ENCODE measurements around the gene MYO1A.
A peak's percentile ranks its signal among the peaks of the same experiment; 100 is the strongest.
"Not testable (repeated sequence)": the region's sequence is repeated elsewhere in the genome, so short reads cannot be mapped to it uniquely, and the experiment has no call there.

The MYO1A gene

GRCh38 chr12:57088354-57089270 lies 38.7 kb upstream of the MYO1A start, which contains the start of gene NAB2:
Gene NAB2, plus strand, starts transcription at chr12:57089114. Its CDS starts 158 bp downstream, at chr12:57089272.
- FAIRE-seq (peak; percentile 78), DNase-seq (ENCODE audit: insufficient read length, low spot score) (peak; percentile 91)
- TF ChIP-seq TAF1 (IDR thresholded peaks at IDR 0.05; ENCODE audit: low read depth, low read length) (peak; percentile 78), SPI1 (IDR thresholded peaks at IDR 0.05; ENCODE audit: low read depth, low read length) (no peak), PAX5 (IDR thresholded peaks at IDR 0.05; ENCODE audit: insufficient read depth, low read length, severe bottlenecking) (no peak), POLR2A (IDR thresholded peaks at IDR 0.05; ENCODE audit: low read depth, low read length) (peak; percentile 91), POLR2AphosphoS5 (IDR thresholded peaks at IDR 0.05; ENCODE audit: low read depth, low read length) (peak; percentile 92), POU2F2 (IDR thresholded peaks at IDR 0.05; ENCODE audit: low read depth, low read length) (peak; percentile 75; the same call in 1 of the 2 replicates)

GRCh38 chr12:57087691-57088353 lies 37.9 kb upstream of the MYO1A start:
- TF ChIP-seq POLR2AphosphoS5 (IDR thresholded peaks at IDR 0.05; ENCODE audit: low read depth, low read length), result peak; percentile 84
- no peak; the same call in 1 of the 2 replicates for TF ChIP-seq POU2F2 (IDR thresholded peaks at IDR 0.05; ENCODE audit: low read depth, low read length)
- FAIRE-seq (no peak), DNase-seq (ENCODE audit: insufficient read length, low spot score) (peak; percentile 74)

GRCh38 chr12:57087010-57087690 lies 37.2 kb upstream of the MYO1A start:
- peak; percentile 85 for FAIRE-seq
- no peak for DNase-seq (ENCODE audit: insufficient read length, low spot score)
- TF ChIP-seq POU2F2 (IDR thresholded peaks at IDR 0.05; ENCODE audit: low read depth, low read length), result no peak
- peak; percentile 49; the same call in 1 of the 2 replicates for TF ChIP-seq POLR2AphosphoS5 (IDR thresholded peaks at IDR 0.05; ENCODE audit: low read depth, low read length)
- peak; percentile 49; the same call in 1 of the 2 replicates for TF ChIP-seq TAF1 (IDR thresholded peaks at IDR 0.05; ENCODE audit: low read depth, low read length)

- FAIRE-seq, result peak; percentile 52
- no peak for DNase-seq (ENCODE audit: insufficient read length, low spot score)
- TF ChIP-seq POLR2A (IDR thresholded peaks at IDR 0.05; ENCODE audit: low read depth, low read length) (peak; percentile 21; the same call in 1 of the 2 replicates), TAF1 (IDR thresholded peaks at IDR 0.05; ENCODE audit: low read depth, low read length) (no peak)
These were observed 36.6 kb upstream of the MYO1A start for GRCh38 chr12:57086493-57087009.

- no peak for DNase-seq (ENCODE audit: insufficient read length, low spot score)
- FAIRE-seq, result peak; percentile 84
- TF ChIP-seq TAF1 (IDR thresholded peaks at IDR 0.05; ENCODE audit: low read depth, low read length) (no peak), POLR2AphosphoS5 (IDR thresholded peaks at IDR 0.05; ENCODE audit: low read depth, low read length) (no peak), SPI1 (IDR thresholded peaks at IDR 0.05; ENCODE audit: low read depth, low read length) (no peak)
These were observed 36.1 kb upstream of the MYO1A start for GRCh38 chr12:57085999-57086492.

- TF ChIP-seq SPI1 (IDR thresholded peaks at IDR 0.05; ENCODE audit: low read depth, low read length) (no peak), TAF1 (IDR thresholded peaks at IDR 0.05; ENCODE audit: low read depth, low read length) (no peak), POU2F2 (IDR thresholded peaks at IDR 0.05; ENCODE audit: low read depth, low read length) (no peak), POLR2AphosphoS5 (IDR thresholded peaks at IDR 0.05; ENCODE audit: low read depth, low read length) (no peak), POLR2A (IDR thresholded peaks at IDR 0.05; ENCODE audit: low read depth, low read length) (no peak), PAX5 (IDR thresholded peaks at IDR 0.05; ENCODE audit: insufficient read depth, low read length, severe bottlenecking) (no peak)
- DNase-seq (ENCODE audit: insufficient read length, low spot score) (no peak), FAIRE-seq (no peak)
These were observed 30.9 kb upstream of the MYO1A start for GRCh38 chr12:57080855-57081254.

GRCh38 chr12:57079821-57080220 lies 29.9 kb upstream of the MYO1A start:
- TF ChIP-seq SPI1 (IDR thresholded peaks at IDR 0.05; ENCODE audit: low read depth, low read length) (no peak), POLR2AphosphoS5 (IDR thresholded peaks at IDR 0.05; ENCODE audit: low read depth, low read length) (no peak), TAF1 (IDR thresholded peaks at IDR 0.05; ENCODE audit: low read depth, low read length) (no peak), PAX5 (IDR thresholded peaks at IDR 0.05; ENCODE audit: insufficient read depth, low read length, severe bottlenecking) (no peak), POLR2A (IDR thresholded peaks at IDR 0.05; ENCODE audit: low read depth, low read length) (no peak), POU2F2 (IDR thresholded peaks at IDR 0.05; ENCODE audit: low read depth, low read length) (no peak)
- no peak for DNase-seq (ENCODE audit: insufficient read length, low spot score)
- no peak for FAIRE-seq

GRCh38 chr12:57078519-57079404 lies 28.8 kb upstream of the MYO1A start, which contains the start of gene NEMP1:
Gene NEMP1, minus strand, starts transcription at chr12:57078791. Its CDS starts 46 bp downstream, at chr12:57078745.
- FAIRE-seq (peak; percentile 96), DNase-seq (ENCODE audit: insufficient read length, low spot score) (peak; percentile 88)
- TF ChIP-seq POLR2A (IDR thresholded peaks at IDR 0.05; ENCODE audit: low read depth, low read length) (peak; percentile 48; the same call in 1 of the 2 replicates), TAF1 (IDR thresholded peaks at IDR 0.05; ENCODE audit: low read depth, low read length) (peak; percentile 73), POU2F2 (IDR thresholded peaks at IDR 0.05; ENCODE audit: low read depth, low read length) (no peak; the same call in 1 of the 2 replicates), PAX5 (IDR thresholded peaks at IDR 0.05; ENCODE audit: insufficient read depth, low read length, severe bottlenecking) (no peak), SPI1 (IDR thresholded peaks at IDR 0.05; ENCODE audit: low read depth, low read length) (no peak), POLR2AphosphoS5 (IDR thresholded peaks at IDR 0.05; ENCODE audit: low read depth, low read length) (peak; percentile 69; the same call in 1 of the 2 replicates)

GRCh38 chr12:57073566-57074450 lies 23.9 kb upstream of the MYO1A start:
- DNase-seq (ENCODE audit: insufficient read length, low spot score); FAIRE-seq: not testable (repeated sequence)

Data from GM12891 (cell line).